Glutamatergic neuron (in vitro differentiated cells): ENCODE measurements around the gene KDM6A. TPM values are rescaled to one million over a fixed set of nuclear protein-coding genes. Genes with fewer than 3 reads are reported as not detected.

ENCODE experiments used
- DNase-seq: peaks from one replicate; pipeline ENCODE4 v3.0.0; 2022
- H3K27ac Mint-ChIP-seq: one replicate; pipeline ENCODE4 v1.8.0; 2020; ENCODE audit warnings: mild to moderate bottlenecking, mixed read lengths, inconsistent platforms; ENCODE audit not compliant: unreplicated experiment
- H3K27me3 Mint-ChIP-seq: one replicate; pipeline ENCODE4 v1.8.0; 2020; ENCODE audit warnings: mild to moderate bottlenecking, moderate library complexity, mixed read lengths, inconsistent platforms; ENCODE audit not compliant: unreplicated experiment
- H3K36me3 Mint-ChIP-seq: one replicate; pipeline ENCODE4 v1.8.0; 2020; ENCODE audit warnings: mild to moderate bottlenecking, mixed read lengths, inconsistent platforms; ENCODE audit not compliant: unreplicated experiment
- H3K4me1 Mint-ChIP-seq: one replicate; pipeline ENCODE4 v1.8.0; 2020; ENCODE audit warnings: mild to moderate bottlenecking, low read depth, mixed read lengths, inconsistent platforms; ENCODE audit not compliant: unreplicated experiment
- H3K4me3 Mint-ChIP-seq: one replicate; pipeline ENCODE4 v1.8.0; 2020; ENCODE audit warnings: mild to moderate bottlenecking, mixed read lengths, inconsistent platforms; ENCODE audit not compliant: unreplicated experiment
- H3K9me3 Mint-ChIP-seq: one replicate; pipeline ENCODE4 v1.8.0; 2020; ENCODE audit warnings: mild to moderate bottlenecking, moderate library complexity, mixed read lengths, inconsistent platforms; ENCODE audit not compliant: unreplicated experiment
- CTCF ChIP-seq: fragments of 200-600 bp; sonication (generic); IDR thresholded peaks from one replicate; pipeline ENCODE4 v1.5.0; 2021; ENCODE audit not compliant: partially characterized antibody, unreplicated experiment
- total RNA-seq: library from RNA; stranded (reverse); fragmentation: NEBNext Ultra II Directional; extraction: Animal tissue kit (Norgen Biotek cat#: 25700); gene quantifications from one replicate; pipeline ENCODE4 v1.2.1, GENCODE V29; 2021; ENCODE audit not compliant: unreplicated experiment

The KDM6A gene
- total RNA-seq, 1 donor from 2014 or later = 26.5 TPM

- TF ChIP-seq CTCF = no peak
- no peaks in the 10 kb centered on the region for H3K27me3 Mint-ChIP-seq
- DNase-seq = no peak
- H3K4me1 Mint-ChIP-seq = no peaks in the 10 kb centered on the region
- peaks cover 2% of the 10 kb centered on the region for H3K9me3 Mint-ChIP-seq
- no peak overlapping the region for H3K4me3 Mint-ChIP-seq
- no peak overlapping the region for H3K27ac Mint-ChIP-seq
- no peaks in the 10 kb centered on the region for H3K36me3 Mint-ChIP-seq
These were observed 78.6 kb downstream of the KDM6A start for GRCh38 chrX:44951572-44952067.

- H3K4me1 Mint-ChIP-seq = no peaks in the 10 kb centered on the region
- no peak overlapping the region for H3K4me3 Mint-ChIP-seq
- no peaks in the 10 kb centered on the region for H3K27me3 Mint-ChIP-seq
- peaks cover 2% of the 10 kb centered on the region for H3K9me3 Mint-ChIP-seq
- H3K36me3 Mint-ChIP-seq = no peaks in the 10 kb centered on the region
- TF ChIP-seq CTCF = no peak
- no peak overlapping the region for H3K27ac Mint-ChIP-seq
- no peak for DNase-seq
These were observed 79.5 kb downstream of the KDM6A start for GRCh38 chrX:44952329-44953027.

- H3K36me3 Mint-ChIP-seq = no peaks in the 10 kb centered on the region
- no peaks in the 10 kb centered on the region for H3K27me3 Mint-ChIP-seq
- no peak for DNase-seq
- no peak overlapping the region for H3K27ac Mint-ChIP-seq
- peaks cover 2% of the 10 kb centered on the region for H3K9me3 Mint-ChIP-seq
- H3K4me3 Mint-ChIP-seq = no peak overlapping the region
- TF ChIP-seq CTCF = no peak
- no peaks in the 10 kb centered on the region for H3K4me1 Mint-ChIP-seq
These were observed 80.9 kb downstream of the KDM6A start for GRCh38 chrX:44953734-44954502.

GRCh38 chrX:44954562-44954961 lies 81.6 kb downstream of the KDM6A start:
- no peak for TF ChIP-seq CTCF
- H3K4me3 Mint-ChIP-seq = no peak overlapping the region
- no peaks in the 10 kb centered on the region for H3K4me1 Mint-ChIP-seq
- H3K27ac Mint-ChIP-seq = no peak overlapping the region
- H3K9me3 Mint-ChIP-seq = peaks cover 2% of the 10 kb centered on the region
- H3K27me3 Mint-ChIP-seq = no peaks in the 10 kb centered on the region
- DNase-seq = no peak
- no peaks in the 10 kb centered on the region for H3K36me3 Mint-ChIP-seq

GRCh38 chrX:44957848-44958247 lies 84.9 kb downstream of the KDM6A start:
- no peak for TF ChIP-seq CTCF
- Mint-ChIP-seq H3K27me3 (no peaks in the 10 kb centered on the region), H3K36me3 (no peaks in the 10 kb centered on the region), H3K4me3 (no peak overlapping the region), H3K9me3 (no peaks in the 10 kb centered on the region), H3K4me1 (peaks cover 2% of the 10 kb centered on the region), H3K27ac (no peak overlapping the region)
- DNase-seq = no peak
